HL-60/S4 (cell line): ENCODE results near the gene GPR32.

Experiments
- in situ Hi-C: fragments of 300-500 bp; cut with MboI; formaldehyde crosslinking; loops from 2 replicates; pipeline ENCODE4 v1.14.3; 2022; ENCODE audit warnings: low sequenced_read_pairs

Gene GPR32

DNA sequence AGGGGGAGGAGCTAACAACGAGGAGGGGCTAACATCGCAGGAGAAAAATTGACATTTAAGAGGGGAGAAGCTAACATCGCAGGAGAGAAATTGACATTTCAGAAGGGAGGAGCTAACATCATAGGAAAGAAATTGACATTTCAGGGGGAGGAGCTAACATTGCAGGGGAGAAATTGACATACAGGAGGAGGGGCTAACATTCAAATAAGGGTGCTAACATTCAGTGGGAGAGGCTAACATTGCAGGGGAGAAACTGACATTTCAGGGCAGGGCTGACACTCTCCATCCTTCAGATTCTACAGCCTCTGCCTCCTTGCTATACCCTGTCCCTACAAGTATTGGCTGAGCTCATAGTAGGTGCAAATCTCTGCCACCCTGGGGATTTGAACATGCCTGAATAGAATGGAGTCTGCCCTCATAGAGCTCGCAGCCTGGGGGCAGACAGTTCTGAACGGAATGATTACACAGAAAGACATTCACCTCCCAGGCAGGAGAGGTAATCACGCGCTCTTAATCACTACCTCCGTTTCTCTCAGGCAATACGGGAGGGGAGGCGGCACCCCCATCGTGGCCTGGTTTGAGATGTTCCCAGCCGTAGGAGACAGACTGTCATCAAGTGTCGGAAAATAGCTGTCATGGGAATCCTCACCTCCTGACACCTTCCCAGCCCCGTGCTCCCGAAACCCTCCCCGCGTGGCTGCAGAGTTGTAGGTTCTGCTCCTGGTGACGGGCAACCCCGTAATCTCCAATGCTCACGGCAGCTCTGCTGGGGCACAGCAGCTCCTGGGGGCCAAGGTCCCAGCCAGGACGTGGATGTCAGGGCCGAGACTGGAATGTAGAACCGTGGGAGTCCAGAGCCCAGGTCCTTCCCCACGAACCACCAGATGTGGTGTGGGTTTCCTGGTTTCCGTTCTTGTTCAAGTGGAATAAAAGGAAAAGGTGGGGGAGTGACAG, 9.5 kb downstream of the GPR32 start:
- in situ Hi-C loops, result loop anchor here (10.0 kb wide), 2 partner anchors 245 to 425 kb away; no protein-coding TSS in a partner anchor

DNA sequence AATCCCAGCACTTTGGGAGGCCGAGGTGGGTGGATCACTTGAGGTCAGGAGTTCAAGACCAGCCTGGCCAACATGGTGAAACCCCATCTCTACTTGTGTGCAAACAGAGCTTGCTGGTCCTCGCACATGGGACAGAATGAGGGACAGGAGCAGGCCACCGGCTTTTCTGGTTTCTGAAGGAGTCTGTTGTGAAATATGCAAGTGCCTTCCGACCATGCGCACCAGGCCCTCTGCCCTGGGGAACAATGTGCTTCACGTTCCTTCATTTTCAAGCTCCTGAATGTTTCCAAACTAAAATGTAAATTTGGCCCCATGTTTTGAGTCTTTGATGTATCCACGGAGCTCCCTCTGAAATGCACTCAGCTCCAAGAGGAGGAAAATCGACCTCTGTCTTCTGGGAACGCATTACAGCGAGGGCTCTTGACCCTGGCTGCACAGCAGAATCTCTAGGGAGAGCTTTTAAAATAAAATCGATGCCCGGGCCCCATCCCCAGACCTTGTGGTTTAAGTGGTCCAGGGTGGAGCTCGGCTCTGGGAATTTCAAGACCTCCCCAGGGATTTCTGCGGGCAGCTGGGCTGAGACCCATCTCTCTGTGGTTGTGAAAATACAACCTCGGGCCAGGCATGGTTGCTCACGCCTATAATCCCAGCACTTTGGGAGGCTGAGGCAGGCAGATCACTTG, 10.6 kb downstream of the GPR32 start:
- in situ Hi-C loops, result loop anchor here (10.0 kb wide), 2 partner anchors 246 to 426 kb away; no protein-coding TSS in a partner anchor

DNA sequence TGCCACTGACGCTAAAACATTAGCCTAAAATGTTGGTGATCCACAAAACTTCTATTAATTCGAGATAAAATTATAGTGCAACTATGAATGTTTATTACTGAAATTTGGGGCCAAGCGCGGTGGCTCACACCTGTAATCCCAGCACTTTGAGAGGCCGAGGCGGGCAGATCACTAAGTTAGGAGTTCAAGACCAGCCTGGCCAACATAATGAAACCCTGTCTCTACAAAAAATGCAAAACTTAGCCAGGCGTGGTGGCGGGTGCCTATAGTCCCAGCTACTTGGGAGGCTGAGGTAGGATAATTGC, 13.5 kb downstream of the GPR32 start:
- in situ Hi-C loops, result loop anchor here (10.0 kb wide), 2 partner anchors 249 to 429 kb away; no protein-coding TSS in a partner anchor

DNA sequence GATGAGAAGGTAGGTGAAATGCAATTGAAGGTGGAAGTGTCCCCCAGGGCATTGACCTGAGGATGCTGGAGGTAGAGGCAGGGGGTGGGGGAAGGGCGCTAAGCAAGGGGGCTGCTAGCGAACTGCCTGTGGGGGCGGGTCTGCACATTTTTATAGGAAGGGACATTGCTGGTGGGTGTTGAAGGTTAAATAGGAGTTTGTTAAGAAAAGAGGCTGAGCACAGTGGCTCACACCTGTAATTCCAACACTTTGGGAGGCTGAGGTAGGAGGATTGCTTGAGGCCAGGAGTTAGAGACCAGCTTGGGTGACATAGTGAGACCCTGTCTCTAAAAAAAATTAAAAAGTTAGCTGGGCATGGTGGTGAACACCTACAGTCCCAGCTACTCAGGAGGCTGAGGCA, 14.4 kb downstream of the GPR32 start:
- in situ Hi-C loops, result loop anchor here (10.0 kb wide), 2 partner anchors 250 to 430 kb away; no protein-coding TSS in a partner anchor

DNA sequence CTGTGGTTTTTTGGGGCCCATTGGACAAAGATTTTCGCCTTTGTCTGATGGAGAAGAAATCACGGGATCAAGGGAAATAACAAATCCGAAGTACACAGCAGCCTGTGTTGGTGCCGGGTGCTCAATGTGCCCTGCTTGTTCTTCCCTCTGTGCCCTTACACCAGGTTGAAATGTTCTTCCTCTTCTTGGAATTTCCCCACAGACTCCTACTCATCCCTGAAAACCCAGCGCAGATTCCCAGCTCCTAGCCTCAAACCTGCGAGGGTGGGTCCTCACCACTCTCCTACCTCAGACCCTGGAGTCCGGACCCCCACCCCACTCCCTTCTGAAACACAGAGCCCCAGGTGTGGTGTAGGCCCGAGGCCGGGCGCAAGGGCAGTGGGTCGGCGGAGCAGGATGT, 15.1 kb downstream of the GPR32 start:
- in situ Hi-C loops, result loop anchor here (10.0 kb wide), 2 partner anchors 251 to 431 kb away; no protein-coding TSS in a partner anchor

DNA sequence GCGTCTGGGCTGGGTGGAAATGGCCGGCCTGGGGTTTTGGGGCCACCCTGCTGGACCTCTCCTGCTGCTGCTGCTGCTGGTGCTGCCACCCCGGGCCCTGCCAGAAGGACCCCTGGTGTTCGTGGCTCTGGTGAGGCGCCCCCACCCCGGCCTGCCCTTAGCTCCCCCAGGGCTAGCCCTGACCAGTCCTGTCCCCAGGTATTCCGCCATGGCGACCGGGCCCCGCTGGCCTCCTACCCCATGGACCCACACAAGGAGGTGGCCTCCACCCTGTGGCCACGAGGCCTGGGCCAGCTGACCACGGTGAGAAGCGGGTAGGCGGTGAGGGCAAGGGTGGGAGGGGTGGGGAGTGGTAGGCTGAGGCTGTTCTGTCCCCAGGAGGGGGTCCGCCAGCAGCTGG, 20.1 kb downstream of the GPR32 start, which contains the start of gene ACP4:
Gene ACP4 (plus strand): TSS at position 20 of the 400 bp plus-strand sequence. CDS start 0 bp downstream, at position 20.
- in situ Hi-C loops, result no loop called here

DNA sequence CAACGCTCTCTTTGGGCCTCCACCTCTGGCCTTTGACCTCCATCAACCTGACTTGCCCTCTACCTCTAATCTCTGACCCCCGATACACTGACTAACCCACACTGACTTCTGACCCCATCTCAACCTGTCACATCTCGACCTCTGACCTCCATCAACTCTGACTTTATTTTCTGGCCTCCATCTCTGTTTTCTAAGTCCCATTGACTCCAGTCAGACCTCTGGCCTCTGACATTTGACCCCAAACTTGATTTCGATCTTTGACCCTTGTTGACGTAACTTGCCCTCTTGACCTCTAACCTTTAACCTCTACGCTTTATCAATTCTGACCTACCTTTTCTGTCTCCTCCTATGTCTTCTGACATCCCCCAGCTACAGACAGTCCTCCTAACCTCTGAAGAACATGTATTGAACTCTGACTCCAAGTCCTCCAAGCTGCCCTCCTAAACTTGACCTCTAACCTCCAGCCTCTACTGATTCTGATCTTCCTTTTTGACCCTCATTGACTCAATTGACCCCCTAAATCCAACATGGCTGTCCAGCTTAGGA, 20.7 kb downstream of the GPR32 start:
- in situ Hi-C loops, result no loop called here

DNA sequence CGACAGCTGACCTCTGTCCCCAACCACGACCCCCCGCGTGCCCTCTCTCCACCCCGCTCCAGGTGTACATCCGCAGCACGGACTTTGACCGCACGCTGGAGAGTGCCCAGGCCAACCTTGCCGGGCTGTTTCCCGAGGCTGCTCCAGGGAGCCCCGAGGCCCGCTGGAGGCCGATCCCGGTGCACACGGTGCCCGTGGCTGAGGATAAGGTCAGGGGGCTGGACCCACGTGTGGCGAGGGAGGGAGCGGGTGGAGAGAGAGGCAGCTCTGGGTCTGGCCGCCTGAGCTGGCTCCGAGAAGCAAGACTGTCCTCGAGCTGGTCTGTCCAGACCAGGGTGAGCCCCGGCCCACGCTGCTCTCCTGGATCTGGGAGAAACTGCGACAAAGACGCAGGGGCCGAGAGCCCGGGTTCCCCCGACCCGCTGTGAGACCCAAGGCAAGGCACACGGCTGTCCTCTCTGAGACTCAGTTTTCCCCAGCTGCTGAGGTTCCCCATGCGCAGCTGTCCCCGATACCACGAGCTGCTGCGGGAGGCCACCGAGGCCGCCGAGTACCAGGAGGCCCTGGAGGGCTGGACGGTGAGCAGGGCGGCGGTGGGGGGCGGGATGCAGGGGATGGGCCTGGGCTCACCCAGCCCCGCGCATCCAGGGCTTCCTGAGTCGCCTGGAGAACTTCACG, 21.5 kb downstream of the GPR32 start:
- in situ Hi-C loops, result no loop called here

DNA sequence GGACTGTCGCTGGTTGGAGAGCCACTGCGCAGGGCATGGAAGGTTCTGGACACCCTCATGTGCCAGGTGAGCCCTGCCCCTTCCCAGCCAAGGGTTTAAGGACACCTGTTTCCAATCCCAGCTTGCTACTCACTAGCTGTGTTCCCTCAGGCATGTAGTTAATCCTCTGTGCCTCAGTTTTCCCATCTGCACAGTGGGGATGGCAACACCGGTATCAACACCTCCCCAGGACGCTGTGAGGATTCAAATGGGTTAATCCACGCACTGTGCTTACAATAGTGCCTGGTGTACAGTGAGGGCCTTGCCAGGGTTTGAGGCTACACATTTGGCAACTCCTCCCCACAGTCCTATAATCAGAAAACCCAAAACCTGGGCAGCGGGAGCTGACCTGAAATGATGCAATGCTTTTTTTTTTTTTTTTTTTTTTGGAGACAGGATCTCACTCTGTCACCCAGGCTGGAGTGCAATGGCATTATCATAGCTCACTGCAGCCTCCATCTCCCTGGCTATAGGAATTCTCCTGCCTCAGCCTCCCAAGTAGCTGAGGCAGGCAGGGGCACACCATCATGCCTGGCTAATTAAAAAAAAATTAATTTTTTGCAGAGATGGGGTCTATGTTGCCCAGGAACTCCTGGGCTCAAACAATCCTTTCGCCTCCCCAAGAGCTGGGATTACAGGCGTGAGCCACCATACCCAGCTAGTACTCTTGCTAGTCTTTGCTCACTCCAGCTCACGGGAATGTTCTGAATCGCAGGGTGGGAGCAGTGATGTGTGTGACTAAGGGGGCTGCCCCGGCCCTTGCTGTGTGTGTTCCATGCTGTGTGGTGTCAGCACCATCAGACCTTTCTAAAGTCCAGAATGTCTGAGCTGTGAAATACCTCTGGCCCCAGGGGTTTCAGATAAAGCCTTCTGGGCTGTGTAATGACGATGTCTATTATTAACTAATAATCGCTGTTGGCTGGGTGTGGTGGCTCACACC, 22.3 kb downstream of the GPR32 start:
- in situ Hi-C loops, result no loop called here

DNA sequence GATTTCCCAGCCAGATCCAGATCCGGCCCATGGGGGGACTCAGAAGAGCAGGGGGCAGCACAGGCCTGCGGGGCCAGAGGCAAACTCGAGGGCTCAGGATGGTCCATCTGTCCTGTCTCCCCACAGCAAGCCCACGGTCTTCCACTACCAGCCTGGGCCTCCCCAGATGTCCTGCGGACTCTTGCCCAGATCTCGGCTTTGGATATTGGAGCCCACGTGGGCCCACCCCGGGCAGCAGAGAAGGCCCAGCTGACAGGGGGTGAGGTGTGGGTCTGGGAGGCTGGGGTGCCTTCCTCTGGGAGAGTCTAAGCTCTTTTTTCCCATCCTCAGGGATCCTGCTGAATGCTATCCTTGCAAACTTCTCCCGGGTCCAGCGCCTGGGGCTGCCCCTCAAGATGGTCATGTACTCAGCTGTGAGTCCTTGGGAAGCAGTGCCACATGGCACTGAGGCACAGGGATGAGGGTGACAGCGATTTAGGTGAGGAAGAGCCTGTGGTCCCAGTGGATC, 23.3 kb downstream of the GPR32 start:
- in situ Hi-C loops, result no loop called here

DNA sequence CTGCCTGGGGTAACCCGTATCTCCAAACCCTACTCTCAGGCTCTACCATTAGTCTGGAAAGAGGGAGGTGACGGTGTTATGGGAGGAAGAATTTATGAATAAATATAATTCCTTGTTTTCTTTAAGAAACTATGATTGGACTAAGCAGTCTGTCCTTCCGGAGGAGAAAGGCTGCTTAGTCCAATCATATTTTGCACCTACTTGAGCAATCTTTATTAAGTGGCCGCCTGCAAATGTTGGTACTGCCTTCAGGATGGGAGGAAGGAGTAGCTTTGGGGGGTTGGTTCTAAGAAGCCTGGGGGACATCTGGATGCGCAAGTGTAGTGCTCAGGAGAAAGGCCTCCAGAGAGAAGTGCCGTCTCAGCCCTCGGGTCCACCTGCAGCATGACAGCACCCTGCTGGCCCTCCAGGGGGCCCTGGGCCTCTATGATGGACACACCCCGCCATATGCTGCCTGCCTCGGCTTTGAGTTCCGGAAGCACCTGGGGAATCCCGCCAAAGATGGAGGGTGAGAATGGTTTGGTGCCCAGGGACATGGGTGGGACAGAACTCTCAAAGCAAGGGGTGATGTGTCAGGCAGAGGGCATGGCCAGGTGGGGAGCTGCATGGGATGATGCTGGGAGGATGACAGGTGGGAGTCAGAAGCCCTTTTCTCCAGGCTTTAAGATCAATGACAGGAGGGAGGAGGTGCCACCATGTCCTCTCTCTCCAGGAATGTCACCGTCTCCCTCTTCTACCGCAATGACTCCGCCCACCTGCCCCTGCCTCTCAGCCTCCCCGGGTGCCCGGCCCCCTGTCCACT, 24.0 kb downstream of the GPR32 start:
- in situ Hi-C loops, result no loop called here

DNA sequence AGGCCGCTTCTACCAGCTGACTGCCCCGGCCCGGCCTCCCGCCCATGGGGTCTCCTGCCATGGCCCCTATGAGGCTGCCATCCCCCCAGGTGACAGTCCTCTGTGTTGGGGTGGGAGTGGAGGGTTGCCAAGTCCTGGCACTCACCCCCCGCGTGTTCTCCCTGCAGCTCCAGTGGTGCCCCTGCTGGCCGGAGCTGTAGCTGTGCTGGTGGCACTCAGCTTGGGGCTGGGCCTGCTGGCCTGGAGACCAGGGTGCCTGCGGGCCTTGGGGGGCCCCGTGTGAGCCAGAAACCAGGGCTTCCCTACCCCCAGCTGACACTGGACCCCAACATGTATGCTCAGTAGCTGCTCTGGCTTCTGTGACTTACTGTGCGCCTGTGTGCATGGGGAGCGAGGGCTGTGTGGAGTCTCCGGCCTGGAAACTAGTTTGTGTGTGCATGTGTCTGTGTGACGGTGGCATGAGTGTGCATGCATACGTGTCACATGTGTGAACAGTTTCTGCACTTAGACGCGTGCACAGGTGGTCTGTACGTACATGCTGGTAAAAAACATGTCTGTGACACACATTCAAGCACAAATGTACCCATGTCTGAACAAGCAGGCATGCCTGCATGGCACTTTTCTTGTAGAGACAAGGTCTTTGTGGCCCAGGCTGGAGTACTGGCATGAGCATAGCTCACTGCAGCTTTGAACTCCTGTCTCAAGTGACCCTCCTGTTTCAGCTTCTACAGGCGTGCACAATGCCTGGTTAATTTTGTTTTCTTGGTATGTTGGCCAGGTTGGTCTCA, 24.8 kb downstream of the GPR32 start:
- in situ Hi-C loops, result no loop called here

DNA sequence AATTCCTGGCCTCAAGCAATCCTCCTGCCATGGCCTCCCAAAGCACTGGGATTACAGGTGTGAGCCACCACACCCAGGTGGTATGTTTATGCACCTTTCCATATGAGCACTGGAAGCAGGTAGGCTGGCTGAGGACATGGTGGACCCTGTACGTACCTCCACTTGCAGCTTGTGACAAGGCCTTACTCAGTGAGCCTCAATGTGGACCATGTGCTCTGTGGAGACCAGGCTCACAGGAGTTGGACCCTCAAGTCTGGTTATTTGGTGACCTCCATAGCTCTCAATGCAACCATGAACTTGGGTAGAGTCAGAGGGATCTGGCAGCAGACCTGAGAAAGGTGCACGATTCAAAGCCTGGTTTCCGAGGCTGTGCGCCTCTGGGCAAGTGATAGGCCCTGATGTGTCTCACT, 25.4 kb downstream of the GPR32 start:
- in situ Hi-C loops, result no loop called here

DNA sequence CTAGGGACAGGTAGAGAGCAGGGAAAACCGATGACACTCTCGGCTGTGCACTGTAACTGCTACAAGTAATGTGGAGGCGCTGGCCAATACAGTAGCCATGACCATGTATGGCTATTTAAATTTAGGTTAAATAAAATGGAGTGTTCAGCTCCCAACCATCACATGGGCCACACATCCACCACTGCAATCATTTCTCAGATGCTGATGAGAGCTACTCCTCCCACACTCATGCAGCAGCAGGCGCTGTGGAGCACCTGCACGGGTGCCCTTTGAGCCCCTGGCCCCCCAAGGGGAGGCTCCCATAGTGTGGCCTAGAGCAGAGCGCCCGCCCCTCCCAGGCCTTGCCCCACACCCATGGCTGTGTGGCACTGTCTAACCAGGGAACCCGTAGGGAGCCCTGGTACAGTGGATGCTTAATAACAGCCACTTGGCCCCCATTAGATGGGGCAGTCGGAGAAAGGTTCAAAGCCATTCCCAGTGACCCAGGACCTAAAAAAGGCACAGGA, 25.9 kb downstream of the GPR32 start:
- in situ Hi-C loops, result no loop called here

DNA sequence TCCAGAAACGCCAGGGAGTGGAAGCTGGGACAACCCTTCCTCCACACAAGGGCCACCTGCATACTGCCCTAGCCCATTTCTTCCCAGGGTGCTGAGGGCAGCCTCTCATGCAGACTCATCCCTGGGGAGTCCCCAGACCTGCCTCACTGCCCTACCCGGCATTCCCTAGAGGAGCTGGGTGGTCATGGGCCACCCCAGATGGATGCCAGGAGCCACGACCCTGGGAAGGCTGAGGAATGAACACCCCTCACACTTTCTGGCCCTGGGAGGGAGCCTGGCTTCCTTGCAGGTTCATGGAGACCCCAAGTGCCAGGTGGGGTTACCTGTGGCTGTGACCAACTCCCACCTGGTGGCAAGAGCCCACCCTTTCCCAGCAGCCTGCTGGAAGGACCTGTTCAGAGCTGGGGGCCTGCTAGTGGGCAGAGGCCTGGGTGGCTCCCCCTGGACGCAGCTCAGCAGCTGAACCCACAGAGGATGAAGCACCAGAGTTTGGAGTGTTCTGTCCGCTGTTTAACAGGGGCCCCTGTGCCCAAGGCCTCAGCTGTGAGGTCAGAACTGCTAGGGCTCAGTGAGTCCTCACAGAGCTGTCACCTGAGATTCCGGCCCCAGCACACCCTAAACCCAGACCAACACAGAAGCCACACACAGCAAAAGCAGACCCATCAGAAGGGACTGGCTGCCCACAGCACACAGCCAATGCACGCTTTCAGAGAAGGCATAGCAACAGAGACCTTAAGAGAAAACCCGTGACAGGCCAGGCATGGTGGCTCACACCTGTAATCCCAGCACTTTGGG, 26.6 kb downstream of the GPR32 start:
- in situ Hi-C loops, result no loop called here

DNA sequence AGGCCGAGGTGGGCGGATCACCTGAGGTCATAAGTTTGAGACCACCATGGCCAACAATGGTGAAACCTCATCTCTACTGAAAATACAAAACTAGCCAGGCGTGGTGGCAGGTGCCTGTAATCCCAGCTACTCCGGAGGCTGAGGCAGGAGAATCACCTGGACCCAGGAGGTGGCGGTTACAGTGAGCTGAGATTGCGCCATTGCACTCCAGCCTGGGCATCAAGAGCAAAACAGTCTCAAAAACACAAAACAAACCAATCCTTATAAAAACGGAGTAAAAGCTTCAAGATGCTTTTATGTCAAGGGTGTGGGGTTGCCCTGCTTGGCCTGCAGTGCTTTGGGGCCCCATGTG, 27.1 kb downstream of the GPR32 start:
- in situ Hi-C loops, result no loop called here
